ENCODE results near the gene TBC1D25. TPM values are rescaled to one million over a fixed set of nuclear protein-coding genes. Genes with fewer than 3 reads are reported as not detected.

Gene TBC1D25
- total RNA-seq, 4 donors from 2014 or later: 5.5 to 11.7 (median 8.5) TPM

DNA sequence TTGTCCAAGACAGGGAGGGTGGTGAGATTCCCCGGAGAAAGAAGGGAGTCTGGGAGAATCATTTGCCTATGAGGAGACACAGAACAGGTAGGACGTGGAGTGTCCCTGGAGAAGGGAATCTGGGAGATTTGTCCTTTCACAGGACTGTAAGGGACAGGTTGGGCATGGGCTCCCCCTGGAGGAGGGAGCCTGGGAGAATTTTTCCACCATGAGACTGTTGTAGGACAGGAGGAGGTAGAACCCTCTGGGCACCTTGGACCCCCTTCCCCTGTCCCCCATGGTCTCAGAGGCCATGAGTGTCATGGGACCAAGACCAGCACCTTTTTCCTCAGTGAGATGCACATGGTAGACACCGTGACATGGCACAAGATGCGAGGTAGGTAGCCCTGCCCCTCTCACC, 28.0 kb upstream of the TBC1D25 start:
- Histone ChIP-seq H3K36me3 (peaks cover 0 to 26% (median 0%) of the 10 kb centered on the region in 3 donors), H3K27me3 (no peaks in the 10 kb centered on the region), H3K27ac (no peak overlapping the region), H3K9me3 (no peaks in the 10 kb centered on the region), H3K4me3 (no peak overlapping the region), H3K4me1 (peaks cover 0 to 21% (median 4%) of the 10 kb centered on the region in 3 donors)
- intact Hi-C loops (cut with DNase I): no loop called here
- WGBS, 2 donors: 65 to 79% methylated on average over 2 to 4 of the region's 4 CpGs
- no peak for DNase-seq
- TF ChIP-seq, protein P1, sequence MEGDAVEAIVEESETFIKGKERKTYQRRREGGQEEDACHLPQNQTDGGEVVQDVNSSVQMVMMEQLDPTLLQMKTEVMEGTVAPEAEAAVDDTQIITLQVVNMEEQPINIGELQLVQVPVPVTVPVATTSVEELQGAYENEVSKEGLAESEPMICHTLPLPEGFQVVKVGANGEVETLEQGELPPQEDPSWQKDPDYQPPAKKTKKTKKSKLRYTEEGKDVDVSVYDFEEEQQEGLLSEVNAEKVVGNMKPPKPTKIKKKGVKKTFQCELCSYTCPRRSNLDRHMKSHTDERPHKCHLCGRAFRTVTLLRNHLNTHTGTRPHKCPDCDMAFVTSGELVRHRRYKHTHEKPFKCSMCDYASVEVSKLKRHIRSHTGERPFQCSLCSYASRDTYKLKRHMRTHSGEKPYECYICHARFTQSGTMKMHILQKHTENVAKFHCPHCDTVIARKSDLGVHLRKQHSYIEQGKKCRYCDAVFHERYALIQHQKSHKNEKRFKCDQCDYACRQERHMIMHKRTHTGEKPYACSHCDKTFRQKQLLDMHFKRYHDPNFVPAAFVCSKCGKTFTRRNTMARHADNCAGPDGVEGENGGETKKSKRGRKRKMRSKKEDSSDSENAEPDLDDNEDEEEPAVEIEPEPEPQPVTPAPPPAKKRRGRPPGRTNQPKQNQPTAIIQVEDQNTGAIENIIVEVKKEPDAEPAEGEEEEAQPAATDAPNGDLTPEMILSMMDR (IDR thresholded peaks at IDR 0.05): peak in 2 of 6 experiments; percentile 20 to 34
- TF ChIP-seq POLR2A (IDR thresholded peaks at IDR 0.05): no peak

DNA sequence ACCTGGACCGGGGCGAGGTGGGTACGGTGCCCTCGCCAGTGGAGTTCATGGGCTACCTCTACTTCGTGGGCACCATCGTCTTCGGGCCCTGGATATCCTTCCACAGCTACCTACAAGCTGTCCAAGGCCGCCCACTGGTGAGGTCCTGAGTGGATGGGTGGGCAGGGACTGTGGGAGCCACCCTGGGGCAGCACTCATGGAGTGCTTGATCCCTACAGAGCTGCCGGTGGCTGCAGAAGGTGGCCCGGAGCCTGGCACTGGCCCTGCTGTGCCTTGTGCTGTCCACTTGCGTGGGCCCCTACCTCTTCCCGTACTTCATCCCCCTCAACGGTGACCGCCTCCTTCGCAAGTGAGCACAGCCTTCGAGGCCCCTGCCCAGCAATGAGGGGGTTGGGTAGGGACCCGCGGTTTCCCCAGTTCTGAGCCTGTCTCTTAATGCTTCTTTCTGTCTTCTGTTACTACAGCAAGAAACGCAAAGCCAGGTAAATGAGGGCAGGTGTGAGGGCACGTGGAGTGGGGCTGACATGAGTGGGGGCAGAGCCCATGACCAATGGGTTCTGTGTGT, 27.1 kb upstream of the TBC1D25 start:
- no peak overlapping the region for H3K27ac ChIP-seq
- WGBS, 2 donors: 90 to 100% methylated on average over 4 to 9 of the region's 20 CpGs
- H3K4me1 ChIP-seq: peaks cover 0 to 21% (median 4%) of the 10 kb centered on the region in 3 donors
- no peaks in the 10 kb centered on the region for H3K27me3 ChIP-seq
- peaks cover 0 to 34% (median 0%) of the 10 kb centered on the region in 3 donors for H3K36me3 ChIP-seq
- intact Hi-C loops (cut with DNase I): no loop called here
- DNase-seq: no peak
- H3K4me3 ChIP-seq: no peak overlapping the region
- TF ChIP-seq POLR2A (IDR thresholded peaks at IDR 0.05): no peak
- TF ChIP-seq, protein P1 (IDR thresholded peaks at IDR 0.05): no peak
- no peaks in the 10 kb centered on the region for H3K9me3 ChIP-seq

DNA sequence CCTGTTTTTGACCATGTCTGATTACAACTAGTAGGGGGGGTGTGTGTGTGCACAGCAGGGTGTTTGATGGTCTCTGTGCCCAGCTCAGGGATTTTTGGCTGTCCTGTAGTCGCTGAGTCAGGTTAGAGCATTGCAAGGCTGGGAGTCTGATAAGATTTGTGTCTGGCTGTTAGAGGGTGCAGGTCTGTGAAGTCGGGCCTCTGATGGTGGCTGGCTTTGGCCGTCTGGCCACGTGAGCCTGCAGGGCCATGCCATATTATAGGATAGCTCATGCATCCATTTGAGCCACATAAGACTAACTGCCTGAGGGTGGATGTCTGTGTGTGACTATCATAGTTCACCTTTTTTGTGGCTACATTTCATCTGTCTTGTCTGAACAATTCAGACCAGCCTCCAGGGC, 25.8 kb upstream of the TBC1D25 start:
- intact Hi-C loops (cut with DNase I): no loop called here
- no peak overlapping the region for H3K27ac ChIP-seq
- peaks cover 0 to 15% (median 0%) of the 10 kb centered on the region in 3 donors for H3K4me1 ChIP-seq
- WGBS, 2 donors: 87 to 100% methylated on average over 1 to 4 of the region's 4 CpGs
- H3K9me3 ChIP-seq: no peaks in the 10 kb centered on the region
- H3K27me3 ChIP-seq: no peaks in the 10 kb centered on the region
- peaks cover 0 to 34% (median 0%) of the 10 kb centered on the region in 3 donors for H3K36me3 ChIP-seq
- H3K4me3 ChIP-seq: no peak overlapping the region
- no peak for TF ChIP-seq POLR2A (IDR thresholded peaks at IDR 0.05)
- TF ChIP-seq, protein P1 (IDR thresholded peaks at IDR 0.05): no peak
- DNase-seq: no peak

DNA sequence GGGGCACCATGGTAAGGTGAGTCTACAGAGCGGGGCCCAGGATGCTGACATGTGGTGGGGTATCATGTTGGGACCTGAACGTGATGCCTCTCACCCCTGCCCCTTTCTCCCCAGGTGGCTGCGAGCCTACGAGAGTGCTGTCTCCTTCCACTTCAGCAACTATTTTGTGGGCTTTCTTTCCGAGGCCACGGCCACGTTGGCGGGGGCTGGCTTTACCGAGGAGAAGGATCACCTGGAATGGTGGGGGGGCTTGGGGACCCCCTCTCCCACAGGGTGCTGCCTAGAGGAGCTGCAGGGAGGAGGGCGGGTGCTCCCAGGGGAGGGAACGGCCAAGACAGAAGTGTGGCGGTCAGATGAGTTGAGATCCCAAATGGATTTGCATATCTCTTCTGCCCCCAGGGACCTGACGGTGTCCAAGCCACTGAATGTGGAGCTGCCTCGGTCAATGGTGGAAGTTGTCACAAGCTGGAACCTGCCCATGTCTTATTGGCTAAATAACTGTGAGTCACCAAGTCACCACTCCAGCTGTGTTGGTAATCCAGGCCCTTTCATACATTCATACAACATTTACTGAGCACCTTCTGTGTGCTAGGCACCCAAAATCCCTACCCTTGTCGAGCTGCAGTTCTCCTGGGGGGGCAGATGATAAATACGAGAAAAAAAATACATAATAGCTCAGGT, 25.2 kb upstream of the TBC1D25 start:
- Histone ChIP-seq H3K4me3 (no peak overlapping the region), H3K36me3 (peaks cover 0 to 34% (median 0%) of the 10 kb centered on the region in 3 donors), H3K27ac (peak overlapping the region in 1 of 4 donors; percentile 45), H3K4me1 (peaks cover 0 to 12% (median 0%) of the 10 kb centered on the region in 3 donors), H3K27me3 (no peaks in the 10 kb centered on the region), H3K9me3 (no peaks in the 10 kb centered on the region)
- TF ChIP-seq, protein P1 (IDR thresholded peaks at IDR 0.05): no peak
- no peak for TF ChIP-seq POLR2A (IDR thresholded peaks at IDR 0.05)
- intact Hi-C loops (cut with DNase I): no loop called here
- WGBS, 2 donors: 56 to 59% methylated on average over 2 to 3 of the region's 16 CpGs
- no peak for DNase-seq

DNA sequence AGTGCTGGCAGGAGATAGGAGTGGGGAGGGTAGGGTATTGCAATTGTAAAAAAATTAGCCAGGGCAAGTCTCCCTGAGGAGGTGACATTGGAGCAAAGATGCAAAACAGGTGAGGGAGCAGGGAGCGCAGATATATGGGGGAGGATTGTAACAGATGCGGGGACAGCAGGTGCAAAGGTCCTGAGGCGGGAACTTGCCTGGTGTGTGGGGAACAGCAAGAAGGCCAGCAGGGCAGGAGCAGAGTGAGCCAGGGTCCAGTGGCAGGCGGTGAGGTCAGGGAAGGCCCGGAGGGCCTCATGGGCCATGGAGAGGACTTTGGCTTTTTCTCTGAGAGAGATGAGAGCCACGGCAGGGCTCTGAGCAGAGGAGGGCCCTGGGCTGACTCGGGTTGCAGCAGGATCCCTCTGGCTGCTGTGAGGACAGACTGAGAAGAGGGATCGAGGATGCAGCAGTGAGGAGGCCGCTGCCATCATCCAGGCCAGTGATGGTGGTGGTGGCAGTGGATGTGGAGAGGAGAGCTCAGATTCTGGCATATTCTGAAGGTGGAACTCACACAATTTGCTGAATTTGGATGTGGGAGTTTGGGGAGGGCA, 24.6 kb upstream of the TBC1D25 start:
- WGBS, 2 donors: 86 to 100% methylated on average over 7 to 9 of the region's 9 CpGs
- peaks cover 0 to 34% (median 0%) of the 10 kb centered on the region in 3 donors for H3K36me3 ChIP-seq
- no peaks in the 10 kb centered on the region for H3K9me3 ChIP-seq
- no peak overlapping the region for H3K27ac ChIP-seq
- no peaks in the 10 kb centered on the region for H3K27me3 ChIP-seq
- TF ChIP-seq, protein P1 (IDR thresholded peaks at IDR 0.05): no peak
- TF ChIP-seq POLR2A (IDR thresholded peaks at IDR 0.05): no peak
- DNase-seq: no peak
- H3K4me1 ChIP-seq: peaks cover 0 to 5% (median 0%) of the 10 kb centered on the region in 3 donors
- intact Hi-C loops (cut with DNase I): no loop called here
- no peak overlapping the region for H3K4me3 ChIP-seq

Measured in esophagus squamous epithelium (tissue), 5 donors.